ENCODE measurements around the gene TMIE.

- TF ChIP-seq CTCF (IDR thresholded peaks at IDR 0.05) (no peak), POLR2A (IDR thresholded peaks at IDR 0.05) (no peak)
Measured at GRCh38 chr3:46677411-46677726, 23.8 kb upstream of the TMIE start.

Data from adrenal gland (tissue), 5 donors.